Measurements from ENCODE around the gene KCNC2. TPM values are rescaled to one million over a fixed set of nuclear protein-coding genes. Genes with fewer than 3 reads are reported as not detected.

The KCNC2 gene
- total RNA-seq, 2 donors from 2014 or later, result not detected

GRCh38 chr12:75011120-75011519 lies 198.5 kb downstream of the KCNC2 start:
- no peaks in the 10 kb centered on the region for H3K27me3 ChIP-seq
- H3K9me3 ChIP-seq, result no peaks in the 10 kb centered on the region
- H3K4me3 ChIP-seq, result no peak overlapping the region
- no peak for TF ChIP-seq CTCF (IDR thresholded peaks at IDR 0.05)
- H3K36me3 ChIP-seq, result no peaks in the 10 kb centered on the region
- DNase-seq (ENCODE audit: low spot score), result no peak
- H3K4me1 ChIP-seq, result no peaks in the 10 kb centered on the region
- no peak overlapping the region for H3K27ac ChIP-seq

GRCh38 chr12:75007133-75007532 lies 202.5 kb downstream of the KCNC2 start:
- Histone ChIP-seq H3K9me3 (no peaks in the 10 kb centered on the region), H3K27ac (no peak overlapping the region), H3K4me3 (no peak overlapping the region), H3K4me1 (no peaks in the 10 kb centered on the region), H3K36me3 (no peaks in the 10 kb centered on the region), H3K27me3 (no peaks in the 10 kb centered on the region)
- DNase-seq (ENCODE audit: low spot score), result no peak
- TF ChIP-seq CTCF (IDR thresholded peaks at IDR 0.05), result no peak

GRCh38 chr12:75000120-75000519 lies 209.5 kb downstream of the KCNC2 start:
- no peaks in the 10 kb centered on the region for H3K27me3 ChIP-seq
- no peak for DNase-seq (ENCODE audit: low spot score)
- H3K4me3 ChIP-seq, result no peak overlapping the region
- no peaks in the 10 kb centered on the region for H3K36me3 ChIP-seq
- H3K27ac ChIP-seq, result no peak overlapping the region
- no peaks in the 10 kb centered on the region for H3K4me1 ChIP-seq
- no peak for TF ChIP-seq CTCF (IDR thresholded peaks at IDR 0.05)
- H3K9me3 ChIP-seq, result no peaks in the 10 kb centered on the region

GRCh38 chr12:74999474-74999873 lies 210.2 kb downstream of the KCNC2 start:
- Histone ChIP-seq H3K4me3 (no peak overlapping the region), H3K27ac (no peak overlapping the region), H3K9me3 (no peaks in the 10 kb centered on the region), H3K27me3 (no peaks in the 10 kb centered on the region), H3K4me1 (no peaks in the 10 kb centered on the region), H3K36me3 (no peaks in the 10 kb centered on the region)
- TF ChIP-seq CTCF (IDR thresholded peaks at IDR 0.05), result no peak
- DNase-seq (ENCODE audit: low spot score), result no peak

Other genes with a start within 250 kb of the KCNC2 start
- 10 to 100 TPM in 1 of 2 donors, 1 to 10 TPM in 1; 7.3 to 11.3 TPM for gene CAPS2, start 120.5 kb upstream of the KCNC2 start, total RNA-seq
- gene GLIPR1L1, start 124.8 kb upstream of the KCNC2 start, total RNA-seq, result not detected
- gene GLIPR1L2, start 181.2 kb upstream of the KCNC2 start, total RNA-seq, result 1 to 10 TPM; 2.3 to 3.8 TPM